KMS-11 (cell line): Measurements from ENCODE around the gene COL4A5.

Experiments
- H2AFZ ChIP-seq: fragments of 200-600 bp; sonication (generic); 2 replicates; pipeline ENCODE4 v1.6.1; 2016; ENCODE audit warnings: antibody characterized with exemption, mixed run types, low read depth
- H3K27ac ChIP-seq: fragments of 200-600 bp; sonication (generic); 2 replicates; pipeline ENCODE4 v1.6.1; 2016; ENCODE audit warnings: mild to moderate bottlenecking, mixed run types
- H3K27me3 ChIP-seq: fragments of 200-600 bp; sonication (generic); 2 replicates; pipeline ENCODE4 v1.6.1; 2017; ENCODE audit warnings: mild to moderate bottlenecking, low read depth, mixed run types, moderate library complexity; ENCODE audit not compliant: insufficient read depth
- H3K36me3 ChIP-seq: fragments of 200-600 bp; sonication (generic); 2 replicates; pipeline ENCODE4 v1.6.1; 2017; ENCODE audit warnings: mild to moderate bottlenecking, mixed run types; ENCODE audit not compliant: insufficient read depth
- H3K4me1 ChIP-seq: fragments of 200-600 bp; sonication (generic); 2 replicates; pipeline ENCODE4 v1.6.1; 2016; ENCODE audit warnings: mild to moderate bottlenecking, low read depth, mixed run types; ENCODE audit not compliant: poor library complexity, severe bottlenecking
- H3K4me2 ChIP-seq: fragments of 200-600 bp; sonication (generic); 2 replicates; pipeline ENCODE4 v1.7.0; 2016; ENCODE audit warnings: mild to moderate bottlenecking, mixed run types
- H3K4me3 ChIP-seq: fragments of 200-600 bp; sonication (generic); IDR thresholded peaks from 2 replicates; pipeline ENCODE4 v1.6.1; 2017; ENCODE audit warnings: low read depth, low read length, mixed read lengths; ENCODE audit not compliant: insufficient read depth
- H3K79me2 ChIP-seq: fragments of 200-600 bp; sonication (generic); 2 replicates; pipeline ENCODE4 v1.6.1; 2016; ENCODE audit warnings: low read depth, mixed run types; ENCODE audit not compliant: insufficient read depth
- H3K9ac ChIP-seq: fragments of 200-600 bp; sonication (generic); 2 replicates; pipeline ENCODE4 v1.6.1; 2016; ENCODE audit warnings: mild to moderate bottlenecking, mixed run types
- H4K20me1 ChIP-seq: fragments of 200-600 bp; sonication (generic); 2 replicates; pipeline ENCODE4 v1.6.1; 2016; ENCODE audit warnings: mild to moderate bottlenecking, mixed run types; ENCODE audit not compliant: insufficient read depth
- CTCF ChIP-seq: fragments of 200-600 bp; sonication (generic); conservative IDR thresholded peaks from 2 replicates; pipeline ENCODE4 v1.6.1; 2017; ENCODE audit warnings: low read depth, mild to moderate bottlenecking, antibody characterized with exemption, low read length, moderate library complexity, mixed read lengths

Gene COL4A5

GRCh38 chrX:108614616-108615015 is 175.0 kb downstream of the COL4A5 start:
- H3K27me3 ChIP-seq, result no peaks in the 10 kb centered on the region

GRCh38 chrX:108640817-108641216 is 201.2 kb downstream of the COL4A5 start:
- TF ChIP-seq CTCF, result no peak
- Histone ChIP-seq H3K9ac (no peak overlapping the region), H3K4me3 (no peak overlapping the region)

More at GRCh38 chrX:108614616-108615015, 175.0 kb downstream of the COL4A5 start:
- no peaks in the 10 kb centered on the region for H4K20me1 ChIP-seq
- no peak overlapping the region for H3K4me3 ChIP-seq
- no peak overlapping the region for H3K27ac ChIP-seq
- TF ChIP-seq CTCF, result no peak
- H3K36me3 ChIP-seq, result no peaks in the 10 kb centered on the region
- no peak overlapping the region for H3K9ac ChIP-seq
- no peak overlapping the region for H2AFZ ChIP-seq
- H3K4me1 ChIP-seq, result no peaks in the 10 kb centered on the region
- no peak overlapping the region for H3K4me2 ChIP-seq
- no peaks in the 10 kb centered on the region for H3K79me2 ChIP-seq

GRCh38 chrX:108641589-108642272 is 202.1 kb downstream of the COL4A5 start:
- Histone ChIP-seq H4K20me1 (no peaks in the 10 kb centered on the region), H3K27me3 (no peaks in the 10 kb centered on the region), H3K79me2 (no peaks in the 10 kb centered on the region), H3K4me2 (no peak overlapping the region), H3K4me3 (no peak overlapping the region), H3K4me1 (peaks cover 13% of the 10 kb centered on the region), H3K27ac (peak overlapping the region; percentile 44), H3K36me3 (no peaks in the 10 kb centered on the region), H2AFZ (peak overlapping the region; percentile 22), H3K9ac (no peak overlapping the region)
- TF ChIP-seq CTCF, result no peak

More at GRCh38 chrX:108640817-108641216, 201.2 kb downstream of the COL4A5 start:
- H4K20me1 ChIP-seq, result no peaks in the 10 kb centered on the region
- H3K36me3 ChIP-seq, result no peaks in the 10 kb centered on the region
- no peak overlapping the region for H2AFZ ChIP-seq
- no peaks in the 10 kb centered on the region for H3K79me2 ChIP-seq
- H3K4me1 ChIP-seq, result peaks cover 13% of the 10 kb centered on the region
- H3K27ac ChIP-seq, result no peak overlapping the region
- H3K27me3 ChIP-seq, result no peaks in the 10 kb centered on the region
- 0 out of 2 replicates have a peak overlapping the region, but pooled peaks have one; percentile 10 for H3K4me2 ChIP-seq

- no peaks in the 10 kb centered on the region for H4K20me1 ChIP-seq
- no peak for TF ChIP-seq CTCF
- H3K79me2 ChIP-seq, result no peaks in the 10 kb centered on the region
- no peak overlapping the region for H3K4me2 ChIP-seq
- no peaks in the 10 kb centered on the region for H3K36me3 ChIP-seq
- H3K27me3 ChIP-seq, result no peaks in the 10 kb centered on the region
- H3K9ac ChIP-seq, result no peak overlapping the region
- H3K4me1 ChIP-seq, result peaks cover 13% of the 10 kb centered on the region
- H3K27ac ChIP-seq, result peak overlapping the region; percentile 44
- H3K4me3 ChIP-seq, result no peak overlapping the region
- peak overlapping the region; percentile 22; the same call in 1 of the 2 replicates for H2AFZ ChIP-seq
These were observed 202.6 kb downstream of the COL4A5 start for GRCh38 chrX:108642273-108642628.
